GM18907 (cell line): Measurements from ENCODE around the gene LGALS3.

Experiments
- ATAC-seq: cut with Tn5 transposase; IDR thresholded peaks from one replicate; pipeline ENCODE4 v1.9.1; 2021; ENCODE audit warnings: mild to moderate bottlenecking, moderate library complexity; ENCODE audit not compliant: unreplicated experiment

Gene LGALS3

GRCh38 chr14:55130196-55130550, 1.1 kb downstream of the LGALS3 start:
- ATAC-seq, result no peak

GRCh38 chr14:55131370-55132137, 2.5 kb downstream of the LGALS3 start:
- no peak for ATAC-seq

GRCh38 chr14:55133416-55133815, 4.4 kb downstream of the LGALS3 start:
- ATAC-seq, result no peak

GRCh38 chr14:55136241-55136640, 7.2 kb downstream of the LGALS3 start:
- no peak for ATAC-seq

- ATAC-seq, result no peak
Measured at GRCh38 chr14:55136885-55137786, 8.1 kb downstream of the LGALS3 start.

GRCh38 chr14:55138091-55138490, 9.0 kb downstream of the LGALS3 start:
- ATAC-seq, result no peak

- ATAC-seq, result no peak
Measured at GRCh38 chr14:55139141-55139540, 10.1 kb downstream of the LGALS3 start.

GRCh38 chr14:55139696-55140509, 10.9 kb downstream of the LGALS3 start:
- ATAC-seq, result no peak

GRCh38 chr14:55141825-55142224, 12.8 kb downstream of the LGALS3 start:
- no peak for ATAC-seq

GRCh38 chr14:55142466-55142865, 13.4 kb downstream of the LGALS3 start:
- no peak for ATAC-seq

GRCh38 chr14:55146425-55146824, 17.4 kb downstream of the LGALS3 start:
- ATAC-seq, result no peak

GRCh38 chr14:55151601-55152000, 22.5 kb downstream of the LGALS3 start:
- ATAC-seq, result no peak

GRCh38 chr14:55152052-55152753, 23.2 kb downstream of the LGALS3 start:
- no peak for ATAC-seq

- no peak for ATAC-seq
Measured at GRCh38 chr14:55153951-55154350, 24.9 kb downstream of the LGALS3 start.

- no peak for ATAC-seq
Measured at GRCh38 chr14:55157080-55157479, 28.0 kb downstream of the LGALS3 start.

- ATAC-seq, result no peak
Measured at GRCh38 chr14:55158412-55158811, 29.4 kb downstream of the LGALS3 start.

GRCh38 chr14:55160989-55161388, 31.9 kb downstream of the LGALS3 start:
- ATAC-seq, result no peak

- ATAC-seq, result no peak
Measured at GRCh38 chr14:55170526-55170925, 41.5 kb downstream of the LGALS3 start.

GRCh38 chr14:55180006-55180405, 51.0 kb downstream of the LGALS3 start:
- ATAC-seq, result no peak

GRCh38 chr14:55180434-55180833, 51.4 kb downstream of the LGALS3 start:
- peak; percentile 91 for ATAC-seq
